Sciatic nerve (tissue), 2 donors: ENCODE measurements around the gene MYOM3. TPM values are rescaled to one million over a fixed set of nuclear protein-coding genes. Genes with fewer than 3 reads are reported as not detected.

Experiments used
- ATAC-seq: fragments of 200-7000 bp; cut with Tn5 transposase; one replicate; pipeline ENCODE4 v1.9.1; 2020; ENCODE audit warnings: mild to moderate bottlenecking, moderate library complexity
- DNase-seq: peaks from one replicate; pipeline ENCODE4 v3.0.0-alpha.2; 2020; ENCODE audit warnings: low spot score
- intact Hi-C: fragments of 100-400 bp; cut with DNase I; formaldehyde crosslinking; loops from one replicate; pipeline ENCODE4 v1.14.2; 2022
- total RNA-seq: library from RNA; stranded (reverse); fragmentation: NEBNext Ultra II Directional; extraction: Animal tissue kit (Norgen Biotek cat#: 25700); gene quantifications from one replicate; pipeline ENCODE4 v1.2.1, GENCODE V29; 2021
- donor health status: DM: no; HTN: no; CAD: no.
- donor health status: DM: no; HTN: no; CAD: no.

MYOM3 gene
- total RNA-seq, 1 donor from 2014 or later = 0.62 TPM

GRCh38 chr1:24101796-24102586 lies 9.9 kb downstream of the MYOM3 start:
- intact Hi-C loops = no loop called here
- DNase-seq (no peak), ATAC-seq (peak; percentile 14)

- intact Hi-C loops = no loop called here
- no peak for ATAC-seq
- no peak for DNase-seq
Measured at GRCh38 chr1:24100945-24101737, 10.8 kb downstream of the MYOM3 start.

GRCh38 chr1:24098943-24099638 lies 12.8 kb downstream of the MYOM3 start:
- DNase-seq (no peak), ATAC-seq (no peak)
- intact Hi-C loops = loop anchor here (1.0 kb wide), 1 partner anchor 26 kb away; no protein-coding TSS in a partner anchor

- intact Hi-C loops = no loop called here
- ATAC-seq = no peak
- no peak for DNase-seq
Measured at GRCh38 chr1:24098102-24098501, 13.8 kb downstream of the MYOM3 start.

- intact Hi-C loops = no loop called here
- no peak for ATAC-seq
- no peak for DNase-seq
Measured at GRCh38 chr1:24097663-24098062, 14.3 kb downstream of the MYOM3 start.

GRCh38 chr1:24096739-24097103 lies 15.2 kb downstream of the MYOM3 start:
- intact Hi-C loops = no loop called here
- ATAC-seq (no peak), DNase-seq (no peak)

- DNase-seq = no peak
- intact Hi-C loops = no loop called here
- ATAC-seq = no peak
Measured at GRCh38 chr1:24096009-24096738, 15.8 kb downstream of the MYOM3 start.

GRCh38 chr1:24095140-24095859 lies 16.6 kb downstream of the MYOM3 start:
- no peak for ATAC-seq
- DNase-seq = no peak
- intact Hi-C loops = no loop called here

GRCh38 chr1:24094554-24094953 lies 17.4 kb downstream of the MYOM3 start:
- ATAC-seq (no peak), DNase-seq (no peak)
- intact Hi-C loops = no loop called here

GRCh38 chr1:24093732-24094131 lies 18.2 kb downstream of the MYOM3 start:
- DNase-seq (no peak), ATAC-seq (no peak)
- intact Hi-C loops = no loop called here

- ATAC-seq (no peak), DNase-seq (no peak)
- intact Hi-C loops = no loop called here
Measured at GRCh38 chr1:24092979-24093378, 19.0 kb downstream of the MYOM3 start.

- no peak for DNase-seq
- no peak for ATAC-seq
- intact Hi-C loops = no loop called here
Measured at GRCh38 chr1:24091971-24092482, 19.9 kb downstream of the MYOM3 start.

- intact Hi-C loops = no loop called here
- DNase-seq = no peak
- no peak for ATAC-seq
Measured at GRCh38 chr1:24090736-24091135, 21.2 kb downstream of the MYOM3 start.

- intact Hi-C loops = no loop called here
- no peak for ATAC-seq
- DNase-seq = no peak
Measured at GRCh38 chr1:24089743-24090555, 22.0 kb downstream of the MYOM3 start.

GRCh38 chr1:24089027-24089742 lies 22.8 kb downstream of the MYOM3 start:
- DNase-seq (no peak), ATAC-seq (no peak)
- intact Hi-C loops = no loop called here

- ATAC-seq = no peak
- DNase-seq = no peak
- intact Hi-C loops = no loop called here
Measured at GRCh38 chr1:24086466-24086865, 25.5 kb downstream of the MYOM3 start.

- ATAC-seq (no peak), DNase-seq (no peak)
- intact Hi-C loops = no loop called here
Measured at GRCh38 chr1:24085546-24085945, 26.4 kb downstream of the MYOM3 start.
